SK-N-SH (cell line): ENCODE measurements around the gene WDR62. TPM values are rescaled to one million over a fixed set of nuclear protein-coding genes. Genes with fewer than 3 reads are reported as not detected.

Experiments used
- CTCF ChIA-PET: fragments of 300-600, 350-600 bp; formaldehyde crosslinking; extraction: SDS; loops from one replicate; lab custom pipeline; 2021; lab: Yijun Ruan, JAX
- POLR2A ChIA-PET: fragments of 350-600 bp; sonication (Branson Sonifier 250); formaldehyde crosslinking; extraction: SDS; loops from one replicate; lab custom pipeline; 2020; ENCODE audit warnings: antibody characterized with exemption, inconsistent platforms; lab: Yijun Ruan, JAX
- DNase-seq: peaks from one replicate; pipeline ENCODE4 v3.0.0; 2012
- H2AFZ ChIP-seq: fragments of 200-600 bp; sonication (generic); 2 replicates; pipeline ENCODE4 v1.8.1; 2016; ENCODE audit warnings: antibody characterized with exemption, mild to moderate bottlenecking, low read depth
- H3F3A ChIP-seq: fragments of 200-600 bp; sonication (generic); replicated peaks from 2 replicates; pipeline ENCODE3; 2016; ENCODE audit warnings: antibody characterized with exemption, mild to moderate bottlenecking; ENCODE audit not compliant: insufficient read depth
- H3K27ac ChIP-seq, 2 experiments: fragments of 200-500 bp in 1 of 2; fragments of 200-600 bp in 1 of 2; sonication (Bioruptor generic) in 1 of 2; sonication (generic), shearing (Covaris generic) in 1 of 2; 2 replicates each; pipeline versions ENCODE4 v1.5.1 to v1.6.1; 2014 to 2016; ENCODE audit warnings: low read depth in 2 of 2, inconsistent platforms in 1 of 2, low read length in 1 of 2, mild to moderate bottlenecking in 1 of 2, mixed read lengths in 1 of 2
- H3K27me3 ChIP-seq: fragments of 200-600 bp; sonication (generic), shearing (Covaris generic); 2 replicates; pipeline ENCODE4 v1.6.1; 2016; ENCODE audit warnings: mixed run types; ENCODE audit not compliant: insufficient read depth
- H3K36me3 ChIP-seq, 2 experiments: fragments of 200-500 bp in 1 of 2; fragments of 200-600 bp in 1 of 2; sonication (Bioruptor generic) in 1 of 2; sonication (generic) in 1 of 2; replicated peaks in 1 of 2; 2 replicates each; pipeline versions ENCODE3 to v1.5.1; 2014 to 2016; ENCODE audit warnings: low read length in 1 of 2, mild to moderate bottlenecking in 1 of 2; ENCODE audit not compliant: insufficient read depth in 2 of 2, control insufficient read depth in 1 of 2
- H3K4me1 ChIP-seq, 2 experiments: fragments of 200-500 bp in 1 of 2; fragments of 200-600 bp in 1 of 2; sonication (Bioruptor generic) in 1 of 2; sonication (generic), shearing (Covaris generic) in 1 of 2; 2 replicates each; pipeline versions ENCODE4 v1.5.1 to v1.6.1; 2014 to 2016; ENCODE audit warnings: low read depth in 1 of 2, low read length in 1 of 2, mixed run types in 1 of 2; ENCODE audit not compliant: insufficient read depth in 2 of 2, control insufficient read depth in 1 of 2
- H3K4me2 ChIP-seq: fragments of 200-600 bp; sonication (generic), shearing (Covaris generic); 2 replicates; pipeline ENCODE4 v1.6.1; 2017; ENCODE audit warnings: mixed run types
- H3K4me3 ChIP-seq, 2 experiments: fragments of 200-500 bp in 1 of 2; fragments of 200-600 bp in 1 of 2; sonication (Bioruptor generic) in 1 of 2; sonication (generic), shearing (Covaris generic) in 1 of 2; 2 replicates each; pipeline versions ENCODE4 v1.5.1 to v1.8.1; 2014 to 2016; ENCODE audit warnings: low read depth in 2 of 2, inconsistent platforms in 1 of 2, low read length in 1 of 2, mild to moderate bottlenecking in 1 of 2, mixed read lengths in 1 of 2, moderate library complexity in 1 of 2
- H3K79me2 ChIP-seq: fragments of 200-600 bp; sonication (generic); 2 replicates; pipeline ENCODE4 v1.8.1; 2017; ENCODE audit warnings: mild to moderate bottlenecking; ENCODE audit not compliant: insufficient read depth
- H3K9ac ChIP-seq: fragments of 200-600 bp; sonication (generic); 2 replicates; pipeline ENCODE4 v1.6.1; 2017; ENCODE audit warnings: mixed run types
- H3K9me2 ChIP-seq: fragments of 200-600 bp; sonication (generic); 2 replicates; pipeline ENCODE4 v1.6.1; 2017; ENCODE audit warnings: mixed run types
- H3K9me3 ChIP-seq: fragments of 200-600 bp; sonication (generic); 2 replicates; pipeline ENCODE4 v1.6.1; 2017; ENCODE audit warnings: mixed run types, mild to moderate bottlenecking, moderate library complexity
- H4K20me1 ChIP-seq: fragments of 200-600 bp; sonication (generic); 2 replicates; pipeline ENCODE4 v1.6.1; 2017; ENCODE audit warnings: mild to moderate bottlenecking, mixed run types; ENCODE audit not compliant: insufficient read depth
- FOSL2 ChIP-seq: IDR thresholded peaks from 2 replicates; pipeline ENCODE4 v1.4.0; 2012; ENCODE audit warnings: low read depth, mild to moderate bottlenecking, moderate library complexity, borderline replicate concordance
- NRF1 ChIP-seq: IDR thresholded peaks from 2 replicates; pipeline ENCODE4 v1.6.1; 2012; ENCODE audit warnings: low read depth, mild to moderate bottlenecking, low read length
- RCOR1 ChIP-seq: fragments of 150-350 bp; IDR thresholded peaks from 2 replicates; pipeline ENCODE4 v1.6.1; 2017; ENCODE audit warnings: antibody characterized with exemption, low read length
- REST ChIP-seq: IDR thresholded peaks from 2 replicates; pipeline ENCODE4 v1.6.1; 2012; ENCODE audit warnings: mild to moderate bottlenecking, low read depth, low read length, moderate library complexity
- RFX5 ChIP-seq: IDR thresholded peaks from 2 replicates; pipeline ENCODE4 v1.6.1; 2012; ENCODE audit warnings: mild to moderate bottlenecking, improper control_type of control experiment, low read length
- SMC3 ChIP-seq: IDR thresholded peaks from 2 replicates; pipeline ENCODE4 v1.6.1; 2012; ENCODE audit warnings: low read depth, low read length, improper control_type of control experiment
- WGBS: methylation state at CpG from one replicate; pipeline ENCODE4 v1.1.6; 2017; ENCODE audit warnings: low lambda C conversion rate; 5-methylcytosine and 5-hydroxymethylcytosine counted together
- polyA plus RNA-seq, 3 experiments: library from polyadenylated mRNA; depleted of rRNA; stranded (reverse); fragments of >200 nt; gene quantifications; 2 replicates each; pipeline ENCODE4 v1.2.3, GENCODE V29; 2012
- TF ChIP-seq, protein P1 (sequence below): IDR thresholded peaks from 2 replicates; pipeline ENCODE4 v1.4.0; 2012; ENCODE audit warnings: low read depth

WDR62 gene
- polyA plus RNA-seq, 1 of the 3 experiments (the other 2 are of a cell fraction): 5.3 TPM

GRCh38 chr19:36121486-36122124, 66.9 kb downstream of the WDR62 start:
- H3K4me2 ChIP-seq: no peak overlapping the region
- no peak overlapping the region for H3K9ac ChIP-seq
- H2AFZ ChIP-seq: no peak overlapping the region
- no peaks in the 10 kb centered on the region for H3K9me3 ChIP-seq
- ChIA-PET CTCF (no interaction called here), POLR2A (no interaction called here)
- H3K4me3 ChIP-seq: no peak overlapping the region
- H3K79me2 ChIP-seq: peaks cover 25% of the 10 kb centered on the region; the same call in 1 of the 2 replicates
- no peak overlapping the region for H3K27ac ChIP-seq
- H4K20me1 ChIP-seq: no peaks in the 10 kb centered on the region
- no peak for TF ChIP-seq NRF1
- WGBS: 93% methylated on average over 43 of the region's 49 CpGs
- peak; percentile 16 for DNase-seq
- no peaks in the 10 kb centered on the region for H3K9me2 ChIP-seq
- H3F3A ChIP-seq: peaks cover 6% of the 10 kb centered on the region
- no peaks in the 10 kb centered on the region for H3K27me3 ChIP-seq
- H3K36me3 ChIP-seq: peaks cover 19 to 34% of the 10 kb centered on the region in 2 experiments
- peaks cover under 1 to 2% of the 10 kb centered on the region in 2 experiments; a peak in 1 of 4 replicates for H3K4me1 ChIP-seq

- peaks cover 7 to 10% of the 10 kb centered on the region in 2 experiments for H3K36me3 ChIP-seq
- H3K79me2 ChIP-seq: no peaks in the 10 kb centered on the region
- no peaks in the 10 kb centered on the region for H3K9me3 ChIP-seq
- H3K4me3 ChIP-seq: no peak overlapping the region
- ChIA-PET POLR2A (interaction anchor here (1.8 kb wide), 1 partner anchor 11 kb away, joined by 5 read pairs; the partner anchor contains the start of genes POLR2I and TBCB), CTCF (interaction anchor here (1.5 to 5.0 kb wide), 2 partner anchors 12 to 43 kb away, joined by 4 to 63 read pairs; no protein-coding TSS in a partner anchor)
- no peaks in the 10 kb centered on the region for H3K27me3 ChIP-seq
- peak; percentile 3 for DNase-seq
- no peak overlapping the region for H3K4me2 ChIP-seq
- TF ChIP-seq, protein P1, sequence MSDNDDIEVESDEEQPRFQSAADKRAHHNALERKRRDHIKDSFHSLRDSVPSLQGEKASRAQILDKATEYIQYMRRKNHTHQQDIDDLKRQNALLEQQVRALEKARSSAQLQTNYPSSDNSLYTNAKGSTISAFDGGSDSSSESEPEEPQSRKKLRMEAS: no peak
- TF ChIP-seq SMC3 (no peak), FOSL2 (no peak), REST (no peak), RCOR1 (no peak), RFX5 (no peak)
- H2AFZ ChIP-seq: no peak overlapping the region
- no peak overlapping the region for H3K27ac ChIP-seq
- no peaks in the 10 kb centered on the region for H4K20me1 ChIP-seq
- WGBS: 83% methylated on average over 8 of the region's 9 CpGs
- no peak overlapping the region for H3K9ac ChIP-seq
- peaks cover 0 to 3% of the 10 kb centered on the region in 2 experiments; a peak in 1 of 4 replicates for H3K4me1 ChIP-seq
- no peaks in the 10 kb centered on the region for H3K9me2 ChIP-seq
- peaks cover 27% of the 10 kb centered on the region for H3F3A ChIP-seq
Measured at GRCh38 chr19:36125557-36125956, 70.9 kb downstream of the WDR62 start.
